ENCODE data around the gene HAVCR2. TPM values are rescaled to one million over a fixed set of nuclear protein-coding genes. Genes with fewer than 3 reads are reported as not detected.
"Not testable (repeated sequence)": the region's sequence is repeated elsewhere in the genome, so short reads cannot be mapped to it uniquely, and the experiment has no call there.

Gene HAVCR2
- total RNA-seq, 1 experiment from 2014 or later, result not detected

DNA sequence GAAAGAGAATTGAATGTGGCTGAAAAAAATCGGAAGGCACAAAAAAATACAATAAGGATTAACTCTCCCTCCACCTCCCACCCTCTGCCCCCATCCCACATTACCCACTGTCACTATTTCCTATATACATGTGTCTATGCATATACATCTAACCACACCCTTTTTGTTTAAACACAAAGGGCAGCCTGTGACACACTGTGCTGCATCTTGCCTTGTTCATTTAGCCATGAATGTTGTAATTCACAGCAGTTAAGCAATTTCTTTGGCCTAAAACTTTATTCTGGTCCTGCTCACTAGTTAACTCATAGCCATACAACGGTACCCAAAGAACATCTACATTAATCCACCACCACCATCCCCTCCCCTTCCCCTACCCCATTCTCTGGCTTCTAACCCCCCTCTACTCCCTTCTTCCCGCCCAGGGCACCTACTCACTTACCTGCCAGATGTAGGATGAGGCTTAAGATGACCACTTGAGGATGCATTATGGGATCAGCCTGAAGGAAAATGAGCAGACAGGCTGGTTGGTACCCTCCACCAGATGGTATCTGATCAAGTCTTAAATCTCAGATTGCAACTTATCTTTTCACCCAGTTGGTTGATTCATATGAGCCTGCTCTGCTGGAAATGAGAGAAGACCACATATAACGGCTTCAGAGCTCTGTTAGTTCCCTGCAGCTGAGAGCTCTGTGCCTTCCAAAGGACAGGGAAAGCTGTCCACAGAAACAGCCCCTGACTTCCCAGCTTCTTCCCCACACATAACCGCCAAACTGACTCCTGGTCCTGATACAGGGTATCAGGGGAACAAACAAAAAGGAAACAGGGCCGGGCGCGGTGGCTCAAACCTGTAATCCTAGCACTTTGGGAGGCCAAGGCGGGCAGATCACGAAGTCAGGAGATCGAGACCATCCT lies 51.1 kb downstream of the HAVCR2 start:
- Histone ChIP-seq H4K20me1 (ENCODE audit: control insufficient read depth, insufficient read depth, insufficient read length) (no peaks in the 10 kb centered on the region), H3K79me1 (ENCODE audit: insufficient read depth, low read depth, low read length, poor library complexity, severe bottlenecking) (no peaks in the 10 kb centered on the region), H3K23ac (ENCODE audit: insufficient read length, low read depth, low read length) (no peak overlapping the region), H2AK5ac (ENCODE audit: insufficient read length, low read length) (no peak overlapping the region), H3K27me3 (ENCODE audit: insufficient read depth, low read length) (no peaks in the 10 kb centered on the region), H3K18ac (ENCODE audit: insufficient read length, low read depth, low read length) (no peak overlapping the region), H3K23me2 (ENCODE audit: insufficient read length, low read depth, low read length, poor library complexity, severe bottlenecking) (no peaks in the 10 kb centered on the region), H4K8ac (replicated peaks; ENCODE audit: insufficient read length, low read depth, low read length) (no peak overlapping the region), H3K14ac (ENCODE audit: insufficient read depth, low read length) (no peak overlapping the region), H3K9me3 (ENCODE audit: control insufficient read depth, low read depth, low read length) (no peaks in the 10 kb centered on the region), H3K9ac (ENCODE audit: extremely low read depth, insufficient read length, low read length) (no peak overlapping the region), H3K4me1 (ENCODE audit: insufficient read depth, low read length) (no peaks in the 10 kb centered on the region), H3K56ac (ENCODE audit: insufficient read length, low read depth, low read length) (no peak overlapping the region), H2BK12ac (ENCODE audit: insufficient read length, low read depth, low read length) (no peak overlapping the region), H3K4ac (ENCODE audit: low read depth, low read length) (no peak overlapping the region), H4K5ac (ENCODE audit: insufficient read length, low read depth, low read length) (no peak overlapping the region), H3K27ac (ENCODE audit: insufficient read length, low read depth, low read length) (no peak overlapping the region), H2BK5ac (ENCODE audit: insufficient read length, low read length) (no peak overlapping the region), H2BK20ac (ENCODE audit: low read depth, low read length, poor library complexity, severe bottlenecking) (no peak overlapping the region), H3K79me2 (ENCODE audit: insufficient read depth, low read length) (no peaks in the 10 kb centered on the region), H3T11ph (ENCODE audit: low read length) (no peak overlapping the region), H3K4me2 (ENCODE audit: insufficient read depth, insufficient read length, low read length) (no peak overlapping the region), H2BK120ac (ENCODE audit: low read depth, low read length, poor library complexity, severe bottlenecking) (no peak overlapping the region), H2AFZ (ENCODE audit: low read length) (no peak overlapping the region), H4K91ac (ENCODE audit: insufficient read length, low read depth, low read length) (no peak overlapping the region), H2BK15ac (ENCODE audit: low read depth, low read length) (no peak overlapping the region)
- no peak overlapping the region for H3K4me3 Mint-ChIP-seq
- no peaks in the 10 kb centered on the region for H3K36me3 Mint-ChIP-seq (ENCODE audit: insufficient read depth in 1 of 3, low read depth in 3 of 3)
- H3K9me3 Mint-ChIP-seq, result no peaks in the 10 kb centered on the region
- 100% methylated on average over 1 of the region's 11 CpGs for WGBS (ENCODE audit: extremely low coverage, insufficient read length, low lambda C conversion rate)
- TF ChIP-seq, protein P1, sequence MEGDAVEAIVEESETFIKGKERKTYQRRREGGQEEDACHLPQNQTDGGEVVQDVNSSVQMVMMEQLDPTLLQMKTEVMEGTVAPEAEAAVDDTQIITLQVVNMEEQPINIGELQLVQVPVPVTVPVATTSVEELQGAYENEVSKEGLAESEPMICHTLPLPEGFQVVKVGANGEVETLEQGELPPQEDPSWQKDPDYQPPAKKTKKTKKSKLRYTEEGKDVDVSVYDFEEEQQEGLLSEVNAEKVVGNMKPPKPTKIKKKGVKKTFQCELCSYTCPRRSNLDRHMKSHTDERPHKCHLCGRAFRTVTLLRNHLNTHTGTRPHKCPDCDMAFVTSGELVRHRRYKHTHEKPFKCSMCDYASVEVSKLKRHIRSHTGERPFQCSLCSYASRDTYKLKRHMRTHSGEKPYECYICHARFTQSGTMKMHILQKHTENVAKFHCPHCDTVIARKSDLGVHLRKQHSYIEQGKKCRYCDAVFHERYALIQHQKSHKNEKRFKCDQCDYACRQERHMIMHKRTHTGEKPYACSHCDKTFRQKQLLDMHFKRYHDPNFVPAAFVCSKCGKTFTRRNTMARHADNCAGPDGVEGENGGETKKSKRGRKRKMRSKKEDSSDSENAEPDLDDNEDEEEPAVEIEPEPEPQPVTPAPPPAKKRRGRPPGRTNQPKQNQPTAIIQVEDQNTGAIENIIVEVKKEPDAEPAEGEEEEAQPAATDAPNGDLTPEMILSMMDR (conservative IDR thresholded peaks at IDR 0.05), result no peak
- no peak for DNase-seq
- no peaks in the 10 kb centered on the region for H3K4me1 Mint-ChIP-seq
- H3K27ac Mint-ChIP-seq, result no peak overlapping the region; a peak in 1 of 7 replicates
- H3K27me3 Mint-ChIP-seq (ENCODE audit: low read depth), result no peaks in the 10 kb centered on the region

DNA sequence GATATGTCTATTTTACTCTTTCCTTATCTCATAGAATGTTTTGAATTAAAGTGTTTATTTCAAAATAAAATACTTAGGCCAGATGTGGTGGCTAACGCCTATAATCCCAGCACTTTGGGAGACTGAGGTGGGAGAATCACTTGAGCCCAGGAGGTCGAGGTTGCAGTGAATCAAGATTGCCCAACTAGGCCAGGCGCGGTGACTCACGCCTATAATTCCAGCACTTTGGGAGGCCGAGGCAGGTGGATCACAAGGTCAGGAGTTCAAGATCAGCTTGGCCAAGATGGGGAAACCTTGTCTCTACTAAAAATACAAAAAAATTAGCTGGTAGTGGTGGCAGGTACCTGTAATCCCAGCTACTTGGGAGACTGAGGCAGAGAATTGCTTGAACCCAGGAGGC lies 52.0 kb downstream of the HAVCR2 start:
- not testable (repeated sequence) for H4K91ac ChIP-seq (ENCODE audit: insufficient read length, low read depth, low read length); H4K20me1 ChIP-seq (ENCODE audit: control insufficient read depth, insufficient read depth, insufficient read length); H3K4ac ChIP-seq (ENCODE audit: low read depth, low read length); H2BK12ac ChIP-seq (ENCODE audit: insufficient read length, low read depth, low read length); H2BK20ac ChIP-seq (ENCODE audit: low read depth, low read length, poor library complexity, severe bottlenecking); H3K14ac ChIP-seq (ENCODE audit: insufficient read depth, low read length); H2BK15ac ChIP-seq (ENCODE audit: low read depth, low read length); H3K79me1 ChIP-seq (ENCODE audit: insufficient read depth, low read depth, low read length, poor library complexity, severe bottlenecking); H4K8ac ChIP-seq (replicated peaks; ENCODE audit: insufficient read length, low read depth, low read length); H3K18ac ChIP-seq (ENCODE audit: insufficient read length, low read depth, low read length); H2AFZ ChIP-seq (ENCODE audit: low read length); H3K9me3 Mint-ChIP-seq; H2AK5ac ChIP-seq (ENCODE audit: insufficient read length, low read length); H3K36me3 Mint-ChIP-seq (ENCODE audit: insufficient read depth in 1 of 3, low read depth in 3 of 3); H3K79me2 ChIP-seq (ENCODE audit: insufficient read depth, low read length); H3K4me3 Mint-ChIP-seq; H3K27me3 ChIP-seq (ENCODE audit: insufficient read depth, low read length); H3K4me1 Mint-ChIP-seq; H3T11ph ChIP-seq (ENCODE audit: low read length); H3K23me2 ChIP-seq (ENCODE audit: insufficient read length, low read depth, low read length, poor library complexity, severe bottlenecking); H4K5ac ChIP-seq (ENCODE audit: insufficient read length, low read depth, low read length); H2BK5ac ChIP-seq (ENCODE audit: insufficient read length, low read length); H3K9ac ChIP-seq (ENCODE audit: extremely low read depth, insufficient read length, low read length); H2BK120ac ChIP-seq (ENCODE audit: low read depth, low read length, poor library complexity, severe bottlenecking); H3K23ac ChIP-seq (ENCODE audit: insufficient read length, low read depth, low read length); DNase-seq; H3K4me2 ChIP-seq (ENCODE audit: insufficient read depth, insufficient read length, low read length); H3K27ac ChIP-seq (ENCODE audit: insufficient read length, low read depth, low read length); H3K27me3 Mint-ChIP-seq (ENCODE audit: low read depth); H3K4me1 ChIP-seq (ENCODE audit: insufficient read depth, low read length); H3K56ac ChIP-seq (ENCODE audit: insufficient read length, low read depth, low read length); H3K9me3 ChIP-seq (ENCODE audit: control insufficient read depth, low read depth, low read length); H3K27ac Mint-ChIP-seq
- no CpG with 5 or more reads among the region's 6 CpGs for WGBS (ENCODE audit: extremely low coverage, insufficient read length, low lambda C conversion rate)
